Endometrial microvascular endothelial cells (primary cell): Measurements from ENCODE around the gene DUSP18. TPM values are rescaled to one million over a fixed set of nuclear protein-coding genes. Genes with fewer than 3 reads are reported as not detected.
"Not testable (repeated sequence)": the region's sequence is repeated elsewhere in the genome, so short reads cannot be mapped to it uniquely, and the experiment has no call there.

Experiments
- in situ Hi-C: cut with HindIII; loops from 2 replicates; pipeline ENCODE4 v1.10.0; 2017; ENCODE audit warnings: low sequenced_read_pairs, low pct_unique_long_range_greater_than_20kb; ENCODE audit errors: inconsistent ontology term
- total RNA-seq: library from RNA; depleted of rRNA; stranded (reverse); fragments of >200 nt; gene quantifications from one replicate; pipeline ENCODE4 v1.2.3, GENCODE V29; 2015; ENCODE audit errors: inconsistent ontology term

The DUSP18 gene
- total RNA-seq, 1 donor from 2014 or later = 18.8 TPM

DNA sequence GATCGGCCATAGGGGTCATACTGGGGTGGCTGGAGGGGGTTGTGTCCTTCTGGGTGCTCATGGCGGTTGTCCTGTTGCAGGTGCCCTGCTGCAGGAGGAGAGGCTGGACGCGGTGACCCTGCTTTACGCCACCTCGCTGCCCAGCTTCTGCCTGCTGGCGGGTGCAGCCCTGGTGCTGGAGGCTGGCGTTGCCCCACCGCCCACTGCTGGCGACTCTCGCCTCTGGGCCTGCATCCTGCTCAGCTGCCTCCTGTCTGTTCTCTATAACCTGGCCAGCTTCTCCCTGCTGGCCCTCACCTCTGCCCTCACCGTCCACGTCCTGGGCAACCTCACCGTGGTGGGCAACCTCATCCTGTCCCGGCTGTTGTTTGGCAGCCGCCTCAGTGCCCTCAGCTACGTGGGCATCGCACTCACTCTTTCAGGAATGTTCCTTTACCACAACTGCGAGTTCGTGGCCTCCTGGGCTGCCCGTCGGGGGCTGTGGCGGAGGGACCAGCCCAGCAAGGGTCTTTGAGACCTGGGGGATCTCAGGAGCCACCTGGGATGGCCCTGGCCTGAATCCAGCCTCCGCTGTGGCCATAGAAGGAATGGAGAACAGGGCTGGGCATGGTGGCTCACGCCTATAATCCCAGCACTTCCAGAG lies 21.0 kb downstream of the DUSP18 start:
- in situ Hi-C loops = no loop called here

DNA sequence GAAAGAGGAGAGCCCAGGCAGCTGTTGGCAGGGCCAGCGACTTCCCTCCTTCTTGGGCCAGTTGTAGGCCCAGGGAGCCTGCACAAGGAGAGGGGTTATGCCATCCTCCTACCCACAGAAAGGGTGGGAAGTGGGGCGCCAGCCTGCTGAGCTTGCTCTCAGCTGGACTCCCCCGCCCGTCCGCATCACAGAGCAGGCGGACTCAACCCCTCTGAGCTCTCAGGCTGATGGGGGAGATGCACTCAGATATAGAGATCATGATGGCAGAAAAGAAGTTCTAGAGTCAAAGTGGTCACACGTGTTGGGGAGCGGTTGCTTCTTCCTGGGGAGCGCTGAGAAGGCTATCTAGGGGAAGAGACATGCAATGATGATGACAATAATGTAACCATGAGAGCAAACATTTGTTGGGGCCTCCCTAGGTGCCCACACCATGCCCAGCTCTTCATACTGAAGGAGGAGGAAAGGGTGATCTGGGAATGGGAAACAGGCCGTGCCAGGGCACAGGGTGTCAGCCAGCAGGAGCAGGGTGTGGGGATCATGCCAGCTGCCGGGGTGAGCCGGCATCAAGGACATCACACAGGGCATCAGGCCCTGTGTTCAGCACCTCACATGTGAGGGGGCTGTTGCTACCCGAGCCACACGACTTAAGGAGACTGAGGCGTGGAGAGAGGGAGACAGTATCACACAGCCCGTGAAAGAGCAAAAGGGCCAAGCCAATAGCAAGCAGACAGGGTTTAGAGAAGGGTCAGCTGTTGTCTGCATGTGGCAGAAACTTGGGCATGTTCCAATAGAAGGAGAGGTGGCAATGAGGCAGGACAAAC lies 24.4 kb downstream of the DUSP18 start:
- in situ Hi-C loops = no loop called here

GRCh38 chr22:30640839-30641430 lies 26.7 kb downstream of the DUSP18 start:
- in situ Hi-C loops = no loop called here

GRCh38 chr22:30640361-30640760 lies 27.3 kb downstream of the DUSP18 start:
- in situ Hi-C loops = no loop called here

DNA sequence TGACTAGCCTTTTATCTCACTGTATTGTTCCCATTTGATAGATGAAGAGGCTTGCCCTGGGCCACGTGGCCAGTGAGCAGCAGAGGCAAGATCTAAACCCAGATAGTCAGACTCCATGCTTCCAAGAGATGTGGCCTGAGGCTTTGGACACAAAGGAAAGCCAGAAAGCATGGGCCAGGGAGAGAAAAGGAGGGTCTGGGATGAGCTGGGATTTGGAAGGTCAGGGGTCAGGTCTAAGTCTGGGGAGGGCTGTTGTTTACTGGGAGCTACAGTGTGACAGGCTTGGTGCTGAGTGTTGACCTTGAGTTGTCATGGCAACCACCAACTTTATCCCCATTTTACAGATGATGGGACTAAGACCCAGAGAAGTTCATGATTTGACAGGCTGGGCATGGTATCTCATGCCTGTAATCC lies 30.0 kb downstream of the DUSP18 start:
- in situ Hi-C loops = no loop called here

- in situ Hi-C loops = no loop called here
These were observed 31.2 kb downstream of the DUSP18 start for GRCh38 chr22:30636226-30637077.

DNA sequence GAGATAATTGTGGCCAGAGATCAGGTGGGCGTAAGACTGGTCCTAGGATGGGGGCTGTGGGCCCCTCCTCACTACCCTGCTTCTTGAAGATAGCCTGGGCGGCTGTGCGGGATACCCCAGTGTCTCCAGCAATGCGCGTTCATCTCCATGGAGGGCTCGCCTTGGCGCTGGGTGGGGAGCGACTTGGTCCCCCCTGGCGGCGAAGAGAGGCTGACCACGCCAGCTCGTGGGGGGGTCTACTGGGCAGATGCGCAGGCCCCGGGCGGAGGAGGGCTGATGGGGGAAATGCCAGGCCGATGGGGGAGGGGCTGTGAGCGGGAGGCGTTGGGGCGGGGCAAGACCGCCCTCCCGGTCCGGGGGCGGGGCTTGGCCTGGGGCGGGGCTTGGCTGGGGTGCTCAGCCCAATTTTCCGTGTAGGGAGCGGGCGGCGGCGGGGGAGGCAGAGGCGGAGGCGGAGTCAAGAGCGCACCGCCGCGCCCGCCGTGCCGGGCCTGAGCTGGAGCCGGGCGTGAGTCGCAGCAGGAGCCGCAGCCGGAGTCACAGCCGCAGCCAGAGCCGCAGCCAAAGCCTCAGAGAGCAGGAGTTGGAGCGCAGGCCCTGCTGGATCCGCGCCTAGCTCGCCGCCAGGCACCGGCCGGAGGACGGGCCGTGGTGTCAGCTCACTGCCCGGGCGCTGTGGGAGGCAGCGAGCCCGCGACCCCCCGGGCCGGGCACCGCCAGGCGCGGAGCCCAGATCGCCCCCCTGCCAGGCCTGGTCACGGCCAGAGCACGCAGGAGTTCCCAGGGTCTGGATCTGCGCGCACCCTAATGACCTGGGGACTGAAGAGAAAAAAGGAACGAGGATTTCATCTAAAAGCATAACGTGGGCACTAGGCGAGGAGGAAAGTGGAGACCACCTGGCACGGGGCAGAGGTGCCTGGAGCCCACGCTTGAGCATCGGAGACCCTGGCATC lies 32.1 kb downstream of the DUSP18 start, which contains the start of gene SLC35E4:
TSS of gene SLC35E4 (plus strand) at position 509 of the 953 bp plus-strand sequence. CDS start 670 bp downstream, outside the sequence.
- in situ Hi-C loops = no loop called here

- in situ Hi-C loops = no loop called here
These were observed 33.0 kb downstream of the DUSP18 start for GRCh38 chr22:30634471-30635233.

GRCh38 chr22:30631469-30631868 lies 36.2 kb downstream of the DUSP18 start:
- in situ Hi-C loops = not testable (repeated sequence)

DNA sequence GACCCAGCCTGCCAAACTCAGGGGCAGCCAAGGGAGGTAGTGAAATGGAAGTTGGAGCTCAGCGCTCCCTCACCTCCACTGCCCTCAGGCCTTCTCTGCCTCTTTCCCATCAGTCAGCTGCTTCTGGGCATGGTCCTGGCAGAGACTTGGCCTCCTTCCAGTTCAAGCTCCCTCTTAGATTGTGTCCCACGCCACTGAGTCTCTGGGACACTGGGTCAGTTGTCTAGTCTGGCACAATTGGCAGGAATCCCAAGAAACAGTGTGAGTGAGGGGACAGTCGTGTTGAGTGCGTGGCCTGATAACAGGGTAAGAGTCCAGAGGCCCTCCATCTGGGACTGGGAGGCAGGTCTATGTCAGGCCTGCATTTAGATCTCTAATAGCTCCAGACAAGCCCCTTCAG lies 39.2 kb downstream of the DUSP18 start:
- in situ Hi-C loops = no loop called here

- in situ Hi-C loops = no loop called here
These were observed 40.2 kb downstream of the DUSP18 start for GRCh38 chr22:30627471-30627870.

- in situ Hi-C loops = no loop called here
These were observed 41.3 kb downstream of the DUSP18 start for GRCh38 chr22:30626413-30626812.

- in situ Hi-C loops = not testable (repeated sequence)
These were observed 47.8 kb downstream of the DUSP18 start for GRCh38 chr22:30619909-30620308.

- in situ Hi-C loops = no loop called here
These were observed 49.9 kb downstream of the DUSP18 start for GRCh38 chr22:30617819-30618218.

- in situ Hi-C loops = no loop called here
These were observed 52.1 kb downstream of the DUSP18 start for GRCh38 chr22:30615543-30615954.

DNA sequence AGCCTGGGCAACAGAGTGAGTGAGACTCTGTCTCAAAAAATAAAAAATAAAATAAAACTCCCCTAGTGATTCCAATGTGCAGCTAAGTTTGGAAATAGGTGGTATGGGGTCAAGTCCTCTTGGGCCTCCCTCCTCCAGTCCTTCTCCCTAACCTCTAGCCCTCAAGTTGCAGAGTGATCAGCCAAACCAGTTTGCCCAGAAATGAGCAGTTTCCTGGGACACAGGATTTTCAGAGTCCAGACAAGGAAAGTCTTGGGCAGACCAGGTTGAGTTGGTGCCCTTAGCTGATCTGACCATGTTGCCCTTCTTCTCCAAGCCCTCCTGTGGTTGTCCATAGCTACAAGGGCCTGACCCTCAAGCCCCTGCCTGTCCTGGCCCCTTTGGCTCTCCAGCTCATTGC lies 52.8 kb downstream of the DUSP18 start:
- in situ Hi-C loops = no loop called here

DNA sequence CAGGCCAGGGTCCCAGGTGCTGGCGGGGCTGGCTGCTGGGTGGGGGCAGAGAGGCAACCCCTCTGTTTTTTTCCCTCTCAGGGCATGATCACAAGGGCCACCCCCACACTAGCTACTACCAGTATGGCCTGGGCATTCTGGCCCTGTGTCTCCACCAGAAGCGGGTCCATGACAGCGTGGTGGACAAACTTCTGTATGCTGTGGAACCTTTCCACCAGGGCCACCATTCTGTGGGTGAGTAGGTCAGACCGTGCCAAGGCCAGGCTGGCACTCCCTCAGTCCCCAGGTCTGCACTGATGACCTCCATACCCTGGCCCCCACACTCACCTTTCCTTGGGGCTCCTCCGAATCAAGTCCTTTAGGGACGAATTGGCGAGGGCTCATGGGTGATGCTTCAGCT lies 53.4 kb downstream of the DUSP18 start:
- in situ Hi-C loops = no loop called here
